ENCODE data around the gene THAP7. TPM values are rescaled to one million over a fixed set of nuclear protein-coding genes. Genes with fewer than 3 reads are reported as not detected.

The THAP7 gene
- total RNA-seq, 1 experiment from 2014 or later: 38.5 TPM

DNA sequence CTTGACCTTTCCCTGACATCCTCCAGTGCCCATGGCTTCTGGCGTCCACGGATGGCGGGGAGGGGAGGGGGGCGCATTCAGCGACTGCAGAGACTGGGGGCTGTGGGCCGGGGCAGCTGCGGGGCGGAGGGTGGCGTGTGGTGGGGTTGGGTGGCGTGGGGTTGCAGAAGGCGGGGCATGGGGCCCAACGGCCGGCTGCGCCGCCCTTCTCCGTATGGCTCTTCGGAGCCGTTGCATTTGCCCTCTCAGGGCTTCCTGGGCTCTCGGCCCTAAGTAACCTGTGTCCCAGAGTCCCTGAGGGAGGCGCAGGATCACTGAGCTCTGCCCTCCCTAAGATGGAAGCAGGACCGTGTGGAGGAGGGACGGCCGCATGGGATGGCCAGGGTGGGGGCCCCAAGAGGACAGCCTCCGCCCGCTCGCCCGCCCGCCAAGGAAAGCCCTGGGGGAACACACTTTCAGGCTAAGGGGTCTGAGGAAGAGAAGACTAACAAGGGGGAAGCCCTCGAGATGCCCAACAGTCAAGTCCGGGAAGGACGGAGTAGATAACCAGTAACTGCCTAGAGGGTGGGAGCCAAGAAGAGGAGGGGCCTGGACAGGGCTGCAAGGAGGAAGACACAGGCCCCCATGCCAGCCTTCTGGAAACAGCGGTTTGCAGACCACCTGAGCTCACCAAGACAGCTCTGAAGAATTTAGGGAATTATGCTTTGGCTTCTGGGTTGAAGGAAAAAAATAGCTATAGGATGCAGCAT, 44.1 kb downstream of the THAP7 start:
- no peaks in the 10 kb centered on the region for H3K27me3 ChIP-seq (replicated peaks; ENCODE audit: insufficient read depth, low read depth, low read length, poor library complexity)
- H3K9me3 ChIP-seq (ENCODE audit: low read depth, low read length, poor library complexity, severe bottlenecking): no peaks in the 10 kb centered on the region
- no peak for DNase-seq (ENCODE audit: low spot score)
- ChIA-PET POLR2A (ENCODE audit: low non-redundant PET) (interaction anchor here (0.6 kb wide), 1 partner anchor 14 kb away, joined by 9 read pairs; no protein-coding TSS in a partner anchor), CTCF (interaction anchor here (1.2 kb wide), 2 partner anchors 24 to 72 kb away, joined by 3 read pairs; partner anchors contain the start of gene LZTR1)
- no peaks in the 10 kb centered on the region for H3K4me1 ChIP-seq (ENCODE audit: insufficient read depth, low read length, poor library complexity, severe bottlenecking)
- no peak overlapping the region for H3K27ac ChIP-seq (ENCODE audit: low read depth, low read length, poor library complexity, severe bottlenecking)
- no peak for TF ChIP-seq EZH2 (IDR thresholded peaks at IDR 0.05; ENCODE audit: borderline replicate concordance, low read depth, low read length, poor library complexity, severe bottlenecking)
- TF ChIP-seq, protein P1, sequence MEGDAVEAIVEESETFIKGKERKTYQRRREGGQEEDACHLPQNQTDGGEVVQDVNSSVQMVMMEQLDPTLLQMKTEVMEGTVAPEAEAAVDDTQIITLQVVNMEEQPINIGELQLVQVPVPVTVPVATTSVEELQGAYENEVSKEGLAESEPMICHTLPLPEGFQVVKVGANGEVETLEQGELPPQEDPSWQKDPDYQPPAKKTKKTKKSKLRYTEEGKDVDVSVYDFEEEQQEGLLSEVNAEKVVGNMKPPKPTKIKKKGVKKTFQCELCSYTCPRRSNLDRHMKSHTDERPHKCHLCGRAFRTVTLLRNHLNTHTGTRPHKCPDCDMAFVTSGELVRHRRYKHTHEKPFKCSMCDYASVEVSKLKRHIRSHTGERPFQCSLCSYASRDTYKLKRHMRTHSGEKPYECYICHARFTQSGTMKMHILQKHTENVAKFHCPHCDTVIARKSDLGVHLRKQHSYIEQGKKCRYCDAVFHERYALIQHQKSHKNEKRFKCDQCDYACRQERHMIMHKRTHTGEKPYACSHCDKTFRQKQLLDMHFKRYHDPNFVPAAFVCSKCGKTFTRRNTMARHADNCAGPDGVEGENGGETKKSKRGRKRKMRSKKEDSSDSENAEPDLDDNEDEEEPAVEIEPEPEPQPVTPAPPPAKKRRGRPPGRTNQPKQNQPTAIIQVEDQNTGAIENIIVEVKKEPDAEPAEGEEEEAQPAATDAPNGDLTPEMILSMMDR (conservative IDR thresholded peaks at IDR 0.05; ENCODE audit: low read depth, low read length): no peak
- no TSS peak for BruUV-seq (replicated peaks)
- peaks cover 6% of the 10 kb centered on the region for H3K36me3 ChIP-seq (ENCODE audit: insufficient read depth, low read length, poor library complexity, severe bottlenecking)
- H3K4me3 ChIP-seq (ENCODE audit: low read depth, low read length, poor library complexity, severe bottlenecking): peak overlapping the region; percentile 27
- intact Hi-C loops (cut with micrococcal nuclease; ENCODE audit: unreplicated experiment): no loop called here

DNA sequence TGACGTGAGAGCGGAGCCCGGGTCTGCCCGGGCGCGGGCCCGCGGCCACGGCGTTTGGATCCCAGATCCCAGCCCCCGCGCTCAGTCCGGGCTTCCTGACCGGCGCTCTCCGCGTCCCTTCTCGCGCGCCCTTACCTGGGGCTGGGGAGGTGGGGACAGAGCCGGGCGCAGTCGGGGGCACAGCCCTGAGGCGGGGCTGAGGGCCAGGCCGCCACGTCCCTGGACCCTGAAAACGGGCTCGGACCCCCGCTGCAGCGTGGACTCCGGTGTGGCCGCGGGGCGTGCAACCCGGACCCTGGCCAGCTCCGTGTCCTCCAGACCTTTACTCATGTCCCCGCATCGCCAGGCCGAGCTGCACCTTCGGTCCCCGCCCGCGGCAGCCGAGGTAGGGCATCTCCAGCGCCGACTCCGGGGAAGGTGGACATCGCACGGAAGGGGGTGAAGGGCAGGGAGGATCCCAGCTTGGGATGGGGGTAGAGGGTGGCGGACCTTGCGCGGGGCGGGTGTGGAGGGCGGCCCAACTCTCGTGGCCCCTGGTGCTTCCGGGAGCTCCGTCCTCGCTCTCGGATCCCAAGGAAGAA, 44.7 kb downstream of the THAP7 start:
- H3K27me3 ChIP-seq (replicated peaks; ENCODE audit: insufficient read depth, low read depth, low read length, poor library complexity): no peaks in the 10 kb centered on the region
- no peaks in the 10 kb centered on the region for H3K4me1 ChIP-seq (ENCODE audit: insufficient read depth, low read length, poor library complexity, severe bottlenecking)
- no peaks in the 10 kb centered on the region for H3K9me3 ChIP-seq (ENCODE audit: low read depth, low read length, poor library complexity, severe bottlenecking)
- CTCF ChIA-PET: interaction anchor here (1.2 kb wide), 2 partner anchors 25 to 72 kb away, joined by 3 read pairs; partner anchors contain the start of gene LZTR1
- H3K36me3 ChIP-seq (ENCODE audit: insufficient read depth, low read length, poor library complexity, severe bottlenecking): peaks cover 13% of the 10 kb centered on the region
- no peak for TF ChIP-seq EZH2 (IDR thresholded peaks at IDR 0.05; ENCODE audit: borderline replicate concordance, low read depth, low read length, poor library complexity, severe bottlenecking)
- TF ChIP-seq, protein P1 (conservative IDR thresholded peaks at IDR 0.05; ENCODE audit: low read depth, low read length): no peak
- POLR2A ChIA-PET (ENCODE audit: low non-redundant PET): no interaction called here
- no peak overlapping the region for H3K27ac ChIP-seq (ENCODE audit: low read depth, low read length, poor library complexity, severe bottlenecking)
- peak overlapping the region; percentile 27 for H3K4me3 ChIP-seq (ENCODE audit: low read depth, low read length, poor library complexity, severe bottlenecking)
- no TSS peak for BruUV-seq (replicated peaks)
- intact Hi-C loops (cut with micrococcal nuclease; ENCODE audit: unreplicated experiment): no loop called here
- no peak for DNase-seq (ENCODE audit: low spot score)

DNA sequence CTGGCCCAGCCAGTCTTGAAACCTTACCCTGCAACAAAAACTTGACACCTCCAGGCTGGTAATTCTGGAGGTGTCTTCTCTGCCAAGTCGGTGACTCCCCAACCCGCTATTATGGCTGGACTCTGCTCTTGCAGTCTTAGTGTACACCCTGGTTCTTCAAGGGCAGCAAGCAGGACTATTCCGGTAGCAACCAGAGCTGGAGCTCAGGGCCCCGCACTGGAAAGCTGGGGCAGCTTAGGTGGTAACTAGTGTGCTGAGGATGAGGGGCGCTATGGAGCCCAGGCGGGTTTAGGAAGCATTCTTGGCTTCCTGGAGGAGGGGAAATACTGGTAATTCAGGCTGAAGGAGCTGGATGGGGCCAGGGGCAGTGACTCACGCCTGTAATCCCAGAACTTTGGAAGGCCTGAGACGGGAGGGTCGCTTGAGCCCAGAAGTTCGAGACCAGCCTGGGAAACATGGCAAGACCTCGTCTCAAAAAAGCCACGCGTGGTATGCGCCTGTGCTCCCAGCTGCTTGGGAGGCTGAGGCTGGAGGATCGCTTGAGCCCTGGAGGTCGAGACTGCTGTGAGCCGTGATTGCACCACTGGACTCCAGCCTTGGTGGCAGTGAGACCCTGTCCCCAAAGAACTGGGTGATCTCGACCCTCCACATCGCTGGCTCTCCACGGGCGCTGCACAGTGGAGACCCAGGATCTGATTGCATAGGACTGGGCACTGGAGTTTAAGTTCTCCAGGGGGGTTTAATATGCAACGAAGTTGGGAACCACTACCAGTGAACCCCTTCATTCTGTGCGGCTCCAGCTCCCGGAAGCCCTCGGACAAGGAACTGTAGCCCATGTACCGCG, 45.4 kb downstream of the THAP7 start:
- H3K4me1 ChIP-seq (ENCODE audit: insufficient read depth, low read length, poor library complexity, severe bottlenecking): no peaks in the 10 kb centered on the region
- H3K36me3 ChIP-seq (ENCODE audit: insufficient read depth, low read length, poor library complexity, severe bottlenecking): peaks cover 18% of the 10 kb centered on the region
- intact Hi-C loops (cut with micrococcal nuclease; ENCODE audit: unreplicated experiment): no loop called here
- ChIA-PET POLR2A (ENCODE audit: low non-redundant PET) (no interaction called here), CTCF (interaction anchor here (1.0 kb wide), 1 partner anchor 10 kb away, joined by 3 read pairs; the partner anchor contains the start of gene AIFM3)
- DNase-seq (ENCODE audit: low spot score): no peak
- no peaks in the 10 kb centered on the region for H3K9me3 ChIP-seq (ENCODE audit: low read depth, low read length, poor library complexity, severe bottlenecking)
- no peak for TF ChIP-seq EZH2 (IDR thresholded peaks at IDR 0.05; ENCODE audit: borderline replicate concordance, low read depth, low read length, poor library complexity, severe bottlenecking)
- TF ChIP-seq, protein P1 (conservative IDR thresholded peaks at IDR 0.05; ENCODE audit: low read depth, low read length): no peak
- no peak overlapping the region for H3K27ac ChIP-seq (ENCODE audit: low read depth, low read length, poor library complexity, severe bottlenecking)
- peak overlapping the region; percentile 27 for H3K4me3 ChIP-seq (ENCODE audit: low read depth, low read length, poor library complexity, severe bottlenecking)
- no TSS peak for BruUV-seq (replicated peaks)
- no peaks in the 10 kb centered on the region for H3K27me3 ChIP-seq (replicated peaks; ENCODE audit: insufficient read depth, low read depth, low read length, poor library complexity)

All from A673 (cell line).